Nephron (organoid): ENCODE measurements around the gene RGS16.

Experiments
- H3K27ac Mint-ChIP-seq, 3 experiments: 2 replicates each; pipeline ENCODE4 v1.8.0; 2020; ENCODE audit warnings: mixed read lengths in 3 of 3, mild to moderate bottlenecking in 2 of 3, moderate library complexity in 1 of 3
- H3K27me3 Mint-ChIP-seq: 2 replicates; pipeline ENCODE4 v1.8.0; 2021; ENCODE audit warnings: low read depth, mild to moderate bottlenecking, moderate library complexity, mixed read lengths
- H3K36me3 Mint-ChIP-seq: 2 replicates; pipeline ENCODE4 v1.8.0; 2020; ENCODE audit warnings: low read depth, mixed read lengths
- H3K4me1 Mint-ChIP-seq: 2 replicates; pipeline ENCODE4 v1.8.0; 2020; ENCODE audit warnings: mixed read lengths
- H3K4me3 Mint-ChIP-seq, 3 experiments: 2 replicates each; pipeline ENCODE4 v1.8.0; 2020; ENCODE audit warnings: mild to moderate bottlenecking in 3 of 3, mixed read lengths in 3 of 3, moderate library complexity in 2 of 3
- H3K9me3 Mint-ChIP-seq: 2 replicates; pipeline ENCODE4 v1.8.0; 2020; ENCODE audit warnings: mixed read lengths
- TF ChIP-seq, protein P1 (sequence below), 3 experiments: fragments of 200-600 bp; sonication (generic); IDR thresholded peaks; one replicate each; pipeline ENCODE4 v1.5.0; 2021; ENCODE audit warnings: antibody characterized with exemption in 3 of 3; ENCODE audit not compliant: unreplicated experiment in 3 of 3

The RGS16 gene

DNA sequence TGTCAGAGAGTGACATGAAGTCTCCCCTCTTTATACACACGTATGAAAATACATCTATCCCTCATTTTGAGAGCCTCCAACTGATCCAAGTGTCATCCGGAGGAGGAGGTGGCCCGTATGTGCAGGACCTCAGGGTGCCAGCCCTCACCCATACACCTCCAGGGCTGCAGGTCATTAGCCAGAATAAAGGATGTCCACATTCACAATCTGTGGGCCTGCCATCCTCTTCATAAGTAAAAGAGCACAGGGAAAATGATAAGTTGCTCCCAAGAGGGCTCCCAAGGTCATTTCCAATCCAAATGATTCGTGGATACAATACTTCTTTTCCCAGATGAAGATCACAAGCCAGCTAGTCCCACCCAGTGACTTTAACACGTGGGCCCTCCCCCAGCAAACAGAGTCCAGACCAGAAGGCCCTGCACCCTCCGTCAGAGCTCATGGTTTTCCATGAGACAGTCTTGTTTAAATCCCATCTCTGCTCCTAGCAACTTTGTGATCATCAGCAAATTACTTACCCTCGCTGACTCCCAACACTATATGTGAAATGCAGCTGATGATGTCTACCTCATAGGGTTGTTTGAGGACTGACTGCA is 43.7 kb downstream of the RGS16 start:
- no peaks in the 10 kb centered on the region for H3K9me3 Mint-ChIP-seq
- no peak overlapping the region for H3K4me3 Mint-ChIP-seq
- no peaks in the 10 kb centered on the region for H3K36me3 Mint-ChIP-seq
- no peaks in the 10 kb centered on the region for H3K27me3 Mint-ChIP-seq
- TF ChIP-seq, protein P1, sequence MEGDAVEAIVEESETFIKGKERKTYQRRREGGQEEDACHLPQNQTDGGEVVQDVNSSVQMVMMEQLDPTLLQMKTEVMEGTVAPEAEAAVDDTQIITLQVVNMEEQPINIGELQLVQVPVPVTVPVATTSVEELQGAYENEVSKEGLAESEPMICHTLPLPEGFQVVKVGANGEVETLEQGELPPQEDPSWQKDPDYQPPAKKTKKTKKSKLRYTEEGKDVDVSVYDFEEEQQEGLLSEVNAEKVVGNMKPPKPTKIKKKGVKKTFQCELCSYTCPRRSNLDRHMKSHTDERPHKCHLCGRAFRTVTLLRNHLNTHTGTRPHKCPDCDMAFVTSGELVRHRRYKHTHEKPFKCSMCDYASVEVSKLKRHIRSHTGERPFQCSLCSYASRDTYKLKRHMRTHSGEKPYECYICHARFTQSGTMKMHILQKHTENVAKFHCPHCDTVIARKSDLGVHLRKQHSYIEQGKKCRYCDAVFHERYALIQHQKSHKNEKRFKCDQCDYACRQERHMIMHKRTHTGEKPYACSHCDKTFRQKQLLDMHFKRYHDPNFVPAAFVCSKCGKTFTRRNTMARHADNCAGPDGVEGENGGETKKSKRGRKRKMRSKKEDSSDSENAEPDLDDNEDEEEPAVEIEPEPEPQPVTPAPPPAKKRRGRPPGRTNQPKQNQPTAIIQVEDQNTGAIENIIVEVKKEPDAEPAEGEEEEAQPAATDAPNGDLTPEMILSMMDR (IDR thresholded peaks at IDR 0.05; ENCODE audit: unreplicated experiment in 3 of 3), result no peak
- no peaks in the 10 kb centered on the region for H3K4me1 Mint-ChIP-seq
- no peak overlapping the region for H3K27ac Mint-ChIP-seq

DNA sequence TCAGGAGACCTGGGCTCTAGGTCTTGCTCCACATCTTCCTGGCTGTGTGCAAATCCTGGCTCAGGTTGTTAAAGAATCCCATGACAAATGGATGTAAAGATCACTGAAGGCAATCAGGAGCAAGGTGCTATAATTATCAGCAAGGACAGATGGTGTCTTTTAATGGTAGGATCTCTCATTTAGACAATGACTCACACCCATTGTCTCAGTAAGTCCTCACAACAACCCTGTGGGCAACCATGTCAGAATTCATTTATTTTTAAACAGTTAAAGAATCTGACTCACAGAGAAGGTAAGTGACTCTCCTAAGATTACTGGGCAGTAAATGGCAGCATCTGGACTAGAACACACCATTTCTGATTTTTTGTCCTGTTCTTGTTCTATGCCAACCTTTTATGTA is 47.9 kb downstream of the RGS16 start:
- H3K4me1 Mint-ChIP-seq, result no peaks in the 10 kb centered on the region
- H3K4me3 Mint-ChIP-seq, result no peak overlapping the region
- TF ChIP-seq, protein P1 (IDR thresholded peaks at IDR 0.05; ENCODE audit: unreplicated experiment in 3 of 3), result no peak
- peaks cover 3% of the 10 kb centered on the region for H3K9me3 Mint-ChIP-seq
- H3K27ac Mint-ChIP-seq, result no peak overlapping the region
- H3K36me3 Mint-ChIP-seq, result no peaks in the 10 kb centered on the region
- H3K27me3 Mint-ChIP-seq, result no peaks in the 10 kb centered on the region

DNA sequence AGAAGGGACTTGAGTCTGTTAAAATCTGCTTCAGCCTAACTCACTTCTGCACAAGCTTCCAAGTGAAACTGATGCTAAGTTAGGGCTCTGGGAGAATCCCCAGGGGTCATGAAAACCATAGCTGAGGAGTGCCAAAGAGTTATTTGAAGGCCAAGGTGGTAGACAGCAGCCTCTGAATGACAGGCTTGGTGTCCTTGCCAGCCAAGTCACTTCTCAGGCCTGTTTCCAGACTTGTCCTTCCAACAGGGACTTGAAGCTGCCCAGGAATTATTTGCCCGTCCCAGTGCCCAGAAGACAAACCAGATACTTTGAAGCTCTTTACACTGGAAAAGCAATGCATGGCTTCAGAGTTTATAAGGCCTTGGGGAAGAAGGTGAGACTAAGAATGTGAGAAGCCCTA is 48.7 kb downstream of the RGS16 start:
- Mint-ChIP-seq H3K4me1 (no peaks in the 10 kb centered on the region), H3K36me3 (no peaks in the 10 kb centered on the region), H3K4me3 (no peak overlapping the region), H3K9me3 (peaks cover 3% of the 10 kb centered on the region), H3K27me3 (no peaks in the 10 kb centered on the region), H3K27ac (no peak overlapping the region)
- TF ChIP-seq, protein P1 (IDR thresholded peaks at IDR 0.05; ENCODE audit: unreplicated experiment in 3 of 3), result no peak

DNA sequence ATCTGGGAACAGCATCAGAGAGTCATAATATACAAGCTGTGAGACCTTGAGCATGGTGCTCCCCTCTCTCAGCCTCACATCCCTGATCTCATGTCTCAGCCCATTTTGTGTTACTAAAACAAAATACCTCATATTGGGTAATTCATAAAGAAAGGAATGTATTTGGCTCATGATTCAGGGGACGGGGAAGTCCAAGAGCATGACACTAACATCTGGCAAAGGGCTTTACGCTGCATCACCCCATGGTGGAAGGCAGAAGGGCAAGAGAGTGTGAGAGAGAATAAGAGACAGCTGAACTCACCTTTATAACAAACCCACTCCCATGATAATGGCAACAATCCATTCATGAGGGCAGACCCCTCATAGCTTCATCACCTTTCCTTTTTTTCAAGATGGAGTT is 51.7 kb downstream of the RGS16 start:
- no peak overlapping the region for H3K4me3 Mint-ChIP-seq
- H3K27me3 Mint-ChIP-seq, result no peaks in the 10 kb centered on the region
- no peak overlapping the region for H3K27ac Mint-ChIP-seq
- H3K36me3 Mint-ChIP-seq, result no peaks in the 10 kb centered on the region
- H3K4me1 Mint-ChIP-seq, result no peaks in the 10 kb centered on the region
- TF ChIP-seq, protein P1 (IDR thresholded peaks at IDR 0.05; ENCODE audit: unreplicated experiment in 3 of 3), result no peak
- peaks cover 3% of the 10 kb centered on the region for H3K9me3 Mint-ChIP-seq

DNA sequence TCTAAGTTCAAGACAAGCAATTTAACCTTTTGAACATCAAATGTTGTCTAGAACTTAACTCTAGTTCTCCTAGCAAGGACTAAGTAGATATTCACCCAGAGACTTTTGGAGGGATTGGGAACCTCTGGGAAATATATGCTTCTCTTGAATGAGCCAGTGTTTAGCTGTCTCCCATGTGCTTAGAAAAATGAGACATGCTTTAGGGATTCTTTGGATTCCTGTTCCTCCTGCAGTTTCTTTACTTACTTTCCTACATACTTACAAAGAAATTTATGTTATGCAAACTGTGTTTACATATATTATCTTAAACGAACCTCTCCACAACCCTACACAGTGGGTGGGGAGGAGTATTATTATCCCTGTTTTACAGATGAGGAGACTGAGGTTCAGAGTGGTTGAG is 54.4 kb downstream of the RGS16 start:
- Mint-ChIP-seq H3K36me3 (no peaks in the 10 kb centered on the region), H3K27ac (no peak overlapping the region), H3K27me3 (no peaks in the 10 kb centered on the region), H3K4me1 (no peaks in the 10 kb centered on the region), H3K9me3 (peaks cover 3% of the 10 kb centered on the region), H3K4me3 (no peak overlapping the region)
- TF ChIP-seq, protein P1 (IDR thresholded peaks at IDR 0.05; ENCODE audit: unreplicated experiment in 3 of 3), result no peak

DNA sequence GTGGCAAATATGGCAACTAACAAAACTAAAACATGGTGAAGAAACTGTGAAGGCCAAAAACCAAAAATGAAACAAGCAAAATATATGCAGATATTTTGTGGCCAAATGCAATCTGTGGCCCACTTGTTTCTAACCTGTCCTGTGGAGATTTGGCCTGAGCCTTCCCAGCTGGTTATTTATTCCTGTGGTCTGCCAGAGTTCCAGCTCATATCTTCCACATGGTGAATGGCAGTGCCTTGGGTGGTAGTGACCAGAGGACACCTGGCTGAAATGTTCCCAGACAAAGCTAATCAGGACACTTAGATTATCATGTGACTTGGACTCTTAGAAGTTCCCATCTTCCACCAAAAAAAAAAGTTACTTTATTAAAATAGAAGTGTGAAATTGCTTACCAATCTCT is 54.8 kb downstream of the RGS16 start:
- Mint-ChIP-seq H3K9me3 (peaks cover 3% of the 10 kb centered on the region), H3K4me3 (no peak overlapping the region), H3K27me3 (no peaks in the 10 kb centered on the region), H3K36me3 (no peaks in the 10 kb centered on the region), H3K27ac (no peak overlapping the region), H3K4me1 (no peaks in the 10 kb centered on the region)
- TF ChIP-seq, protein P1 (IDR thresholded peaks at IDR 0.05; ENCODE audit: unreplicated experiment in 3 of 3), result no peak
